ENCODE measurements around the gene CHCHD6.

Gene CHCHD6

DNA sequence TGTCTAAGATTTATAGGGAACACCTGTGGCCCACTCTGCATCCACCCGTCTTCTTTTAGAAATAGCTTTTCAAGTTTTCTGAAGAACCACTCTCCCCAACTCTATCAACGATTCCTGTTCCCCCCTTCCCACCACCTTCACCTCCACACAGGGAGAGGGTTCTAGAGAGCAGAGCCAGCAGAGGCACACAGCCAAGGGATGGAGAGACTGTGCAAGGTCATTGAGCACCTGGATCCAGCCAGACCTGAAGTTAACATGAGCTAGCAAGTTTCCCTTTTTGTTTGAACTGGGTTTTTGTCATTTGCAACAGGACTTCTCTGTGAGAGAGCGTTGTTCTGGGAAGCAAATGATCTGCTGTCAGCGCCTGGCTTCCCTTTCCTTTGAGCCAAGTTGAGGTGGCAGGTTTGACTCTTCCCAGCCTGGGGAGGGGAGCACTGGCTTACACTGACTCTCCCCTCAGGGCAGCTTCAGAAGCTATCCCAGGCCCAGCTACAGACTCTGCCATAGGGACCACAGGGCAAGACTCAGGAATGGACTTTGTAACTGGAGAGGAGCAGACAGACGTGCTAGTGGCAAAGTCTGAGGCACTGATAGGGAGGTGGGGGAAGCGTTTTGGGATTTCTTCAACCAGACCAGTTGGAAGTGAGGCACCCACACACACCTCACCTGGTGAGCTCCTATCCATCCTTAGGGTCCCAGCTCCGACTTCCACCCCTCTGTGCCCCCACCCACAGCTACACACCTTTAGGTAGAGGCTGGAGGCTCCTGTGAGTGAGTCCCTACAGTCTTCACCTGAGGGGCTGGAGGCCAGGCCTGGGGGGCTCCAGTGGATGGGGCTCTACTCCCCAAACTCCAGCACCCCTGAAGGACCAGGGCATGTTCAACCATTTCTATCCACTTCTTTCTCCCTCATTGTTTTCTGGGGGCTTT is 259.5 kb downstream of the CHCHD6 start:
- 80 to 85% methylated on average over 5 of the region's 7 CpGs for WGBS, 2 experiments (ENCODE audit: insufficient coverage in 2 of 2)
- Histone ChIP-seq H3K36me3 (ENCODE audit: control insufficient read depth, insufficient read depth, low read length) (no peaks in the 10 kb centered on the region), H3K27ac (ENCODE audit: low read depth, low read length, severe bottlenecking) (no peak overlapping the region), H3K4me1 (ENCODE audit: control insufficient read depth, insufficient read depth, low read length, poor library complexity, severe bottlenecking) (peaks cover 6% of the 10 kb centered on the region), H3K9me3 (ENCODE audit: control insufficient read depth, low read length) (no peaks in the 10 kb centered on the region), H3K4me3 (ENCODE audit: extremely low read depth, insufficient read depth, low read length, poor library complexity, severe bottlenecking) (no peak overlapping the region)

GRCh38 chr3:126964261-126964660 is 260.2 kb downstream of the CHCHD6 start:
- Histone ChIP-seq H3K4me1 (ENCODE audit: control insufficient read depth, insufficient read depth, low read length, poor library complexity, severe bottlenecking) (peaks cover 6% of the 10 kb centered on the region), H3K9me3 (ENCODE audit: control insufficient read depth, low read length) (no peaks in the 10 kb centered on the region), H3K4me3 (ENCODE audit: extremely low read depth, insufficient read depth, low read length, poor library complexity, severe bottlenecking) (no peak overlapping the region), H3K36me3 (ENCODE audit: control insufficient read depth, insufficient read depth, low read length) (no peaks in the 10 kb centered on the region), H3K27ac (ENCODE audit: low read depth, low read length, severe bottlenecking) (no peak overlapping the region)
- 93 to 94% methylated on average over 7 of the region's 7 CpGs for WGBS, 2 experiments (ENCODE audit: insufficient coverage in 2 of 2)

DNA sequence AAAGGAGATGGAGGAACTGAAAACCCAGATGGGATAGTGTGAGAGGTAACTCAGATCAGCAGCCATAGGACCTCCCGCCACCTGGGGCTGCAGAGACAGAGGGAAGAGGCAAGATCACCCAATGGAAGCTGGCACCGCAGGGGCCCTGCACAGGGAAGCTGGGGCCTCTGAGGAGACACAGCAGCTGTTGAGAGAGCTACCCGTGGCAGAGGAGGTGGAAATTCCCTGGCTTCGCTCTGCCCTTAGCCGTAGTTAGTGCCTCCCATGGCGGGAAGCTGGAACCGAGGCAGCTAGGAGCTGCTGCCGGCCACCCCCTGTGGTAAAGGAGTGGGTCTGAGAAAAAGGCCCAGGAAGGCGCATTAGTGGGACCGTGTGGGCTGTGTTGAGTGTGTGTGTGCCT is 260.9 kb downstream of the CHCHD6 start:
- 94 to 95% methylated on average over 8 of the region's 10 CpGs for WGBS, 2 experiments (ENCODE audit: insufficient coverage in 2 of 2)
- peaks cover 9% of the 10 kb centered on the region for H3K4me1 ChIP-seq (ENCODE audit: control insufficient read depth, insufficient read depth, low read length, poor library complexity, severe bottlenecking)
- H3K9me3 ChIP-seq (ENCODE audit: control insufficient read depth, low read length) = no peaks in the 10 kb centered on the region
- no peak overlapping the region for H3K27ac ChIP-seq (ENCODE audit: low read depth, low read length, severe bottlenecking)
- H3K36me3 ChIP-seq (ENCODE audit: control insufficient read depth, insufficient read depth, low read length) = no peaks in the 10 kb centered on the region
- H3K4me3 ChIP-seq (ENCODE audit: extremely low read depth, insufficient read depth, low read length, poor library complexity, severe bottlenecking) = no peak overlapping the region

DNA sequence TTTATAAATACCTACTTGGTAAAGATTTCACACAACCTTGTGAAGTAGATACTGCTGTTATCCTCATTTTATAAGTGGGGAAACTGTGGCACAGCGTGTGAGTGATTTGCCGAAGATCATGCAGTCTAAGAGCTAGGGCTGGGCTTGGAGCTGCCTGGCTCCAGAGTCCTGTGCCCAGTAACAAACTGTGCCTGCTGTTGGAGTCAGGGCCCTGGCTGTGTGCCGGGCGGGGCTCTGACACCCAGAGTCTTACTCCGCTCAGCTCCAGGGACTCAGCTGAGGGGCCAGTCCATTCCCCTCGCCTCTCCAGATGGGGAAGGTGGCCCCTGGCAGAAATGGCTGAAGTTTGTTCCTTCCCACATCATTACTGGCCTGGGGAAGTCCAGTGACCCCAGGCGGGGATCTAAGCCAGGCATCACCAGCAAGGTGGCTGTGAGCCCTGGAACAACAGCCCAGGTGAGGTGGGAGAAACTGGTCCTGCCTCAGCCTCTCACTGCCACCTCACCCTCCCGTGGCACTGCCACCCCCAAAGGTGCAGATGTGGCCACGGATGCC is 261.6 kb downstream of the CHCHD6 start:
- 85 to 92% methylated on average over 5 to 7 of the region's 9 CpGs for WGBS, 2 experiments (ENCODE audit: insufficient coverage in 2 of 2)
- no peak overlapping the region for H3K27ac ChIP-seq (ENCODE audit: low read depth, low read length, severe bottlenecking)
- H3K9me3 ChIP-seq (ENCODE audit: control insufficient read depth, low read length) = no peaks in the 10 kb centered on the region
- H3K4me3 ChIP-seq (ENCODE audit: extremely low read depth, insufficient read depth, low read length, poor library complexity, severe bottlenecking) = no peak overlapping the region
- H3K4me1 ChIP-seq (ENCODE audit: control insufficient read depth, insufficient read depth, low read length, poor library complexity, severe bottlenecking) = peaks cover 11% of the 10 kb centered on the region
- H3K36me3 ChIP-seq (ENCODE audit: control insufficient read depth, insufficient read depth, low read length) = no peaks in the 10 kb centered on the region

- Histone ChIP-seq H3K4me3 (ENCODE audit: extremely low read depth, insufficient read depth, low read length, poor library complexity, severe bottlenecking) (no peak overlapping the region), H3K36me3 (ENCODE audit: control insufficient read depth, insufficient read depth, low read length) (no peaks in the 10 kb centered on the region), H3K9me3 (ENCODE audit: control insufficient read depth, low read length) (no peaks in the 10 kb centered on the region), H3K27ac (ENCODE audit: low read depth, low read length, severe bottlenecking) (no peak overlapping the region), H3K4me1 (ENCODE audit: control insufficient read depth, insufficient read depth, low read length, poor library complexity, severe bottlenecking) (peaks cover 18% of the 10 kb centered on the region)
- 82 to 84% methylated on average over 9 to 10 of the region's 10 CpGs for WGBS, 2 experiments (ENCODE audit: insufficient coverage in 2 of 2)
These were observed 263.3 kb downstream of the CHCHD6 start for GRCh38 chr3:126967386-126967785.

GRCh38 chr3:126968391-126969390 is 264.7 kb downstream of the CHCHD6 start:
- peaks cover 18% of the 10 kb centered on the region for H3K4me1 ChIP-seq (ENCODE audit: control insufficient read depth, insufficient read depth, low read length, poor library complexity, severe bottlenecking)
- no peaks in the 10 kb centered on the region for H3K9me3 ChIP-seq (ENCODE audit: control insufficient read depth, low read length)
- 77 to 80% methylated on average over 14 to 16 of the region's 20 CpGs for WGBS, 2 experiments (ENCODE audit: insufficient coverage in 2 of 2)
- no peak overlapping the region for H3K27ac ChIP-seq (ENCODE audit: low read depth, low read length, severe bottlenecking)
- H3K36me3 ChIP-seq (ENCODE audit: control insufficient read depth, insufficient read depth, low read length) = no peaks in the 10 kb centered on the region
- no peak overlapping the region for H3K4me3 ChIP-seq (ENCODE audit: extremely low read depth, insufficient read depth, low read length, poor library complexity, severe bottlenecking)

DNA sequence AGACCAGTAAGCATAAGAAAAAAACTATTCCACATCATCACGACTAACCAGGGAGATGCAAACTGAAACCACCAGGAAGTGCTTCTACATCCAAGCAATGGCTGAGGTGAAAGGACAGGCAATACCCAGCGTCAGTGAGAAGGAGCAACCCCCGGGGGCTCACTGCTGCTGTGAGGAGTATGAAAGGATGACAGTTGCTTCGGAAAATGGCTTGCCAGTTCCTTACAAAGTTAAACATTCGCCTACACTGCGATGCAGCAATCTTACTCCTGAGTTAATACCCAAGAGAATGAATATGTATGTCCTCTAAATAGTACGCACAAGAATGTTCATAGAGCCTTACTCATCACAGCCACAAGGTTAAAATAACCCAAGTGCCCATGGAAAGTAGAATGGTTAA is 265.5 kb downstream of the CHCHD6 start:
- 47 to 52% methylated on average over 2 to 3 of the region's 7 CpGs for WGBS, 2 experiments (ENCODE audit: insufficient coverage in 2 of 2)
- Histone ChIP-seq H3K4me3 (ENCODE audit: extremely low read depth, insufficient read depth, low read length, poor library complexity, severe bottlenecking) (no peak overlapping the region), H3K9me3 (ENCODE audit: control insufficient read depth, low read length) (peaks cover 7% of the 10 kb centered on the region), H3K4me1 (ENCODE audit: control insufficient read depth, insufficient read depth, low read length, poor library complexity, severe bottlenecking) (peaks cover 18% of the 10 kb centered on the region), H3K36me3 (ENCODE audit: control insufficient read depth, insufficient read depth, low read length) (no peaks in the 10 kb centered on the region), H3K27ac (ENCODE audit: low read depth, low read length, severe bottlenecking) (no peak overlapping the region)

- H3K9me3 ChIP-seq (ENCODE audit: control insufficient read depth, low read length) = peaks cover 12% of the 10 kb centered on the region
- H3K4me3 ChIP-seq (ENCODE audit: extremely low read depth, insufficient read depth, low read length, poor library complexity, severe bottlenecking) = no peak overlapping the region
- WGBS, 2 experiments (ENCODE audit: insufficient coverage in 2 of 2) = 83 to 93% methylated on average over 4 of the region's 5 CpGs
- no peaks in the 10 kb centered on the region for H3K36me3 ChIP-seq (ENCODE audit: control insufficient read depth, insufficient read depth, low read length)
- peaks cover 18% of the 10 kb centered on the region for H3K4me1 ChIP-seq (ENCODE audit: control insufficient read depth, insufficient read depth, low read length, poor library complexity, severe bottlenecking)
- H3K27ac ChIP-seq (ENCODE audit: low read depth, low read length, severe bottlenecking) = no peak overlapping the region
These were observed 266.1 kb downstream of the CHCHD6 start for GRCh38 chr3:126970101-126970500.

GRCh38 chr3:126970921-126971320 is 266.9 kb downstream of the CHCHD6 start:
- Histone ChIP-seq H3K9me3 (ENCODE audit: control insufficient read depth, low read length) (peaks cover 17% of the 10 kb centered on the region), H3K36me3 (ENCODE audit: control insufficient read depth, insufficient read depth, low read length) (no peaks in the 10 kb centered on the region), H3K27ac (ENCODE audit: low read depth, low read length, severe bottlenecking) (no peak overlapping the region), H3K4me3 (ENCODE audit: extremely low read depth, insufficient read depth, low read length, poor library complexity, severe bottlenecking) (no peak overlapping the region), H3K4me1 (ENCODE audit: control insufficient read depth, insufficient read depth, low read length, poor library complexity, severe bottlenecking) (peaks cover 18% of the 10 kb centered on the region)
- WGBS, 2 experiments (ENCODE audit: insufficient coverage in 2 of 2) = 100% methylated on average over 1 of the region's 5 CpGs; no CpG with 5 or more reads in 1 of the 2 experiments

DNA sequence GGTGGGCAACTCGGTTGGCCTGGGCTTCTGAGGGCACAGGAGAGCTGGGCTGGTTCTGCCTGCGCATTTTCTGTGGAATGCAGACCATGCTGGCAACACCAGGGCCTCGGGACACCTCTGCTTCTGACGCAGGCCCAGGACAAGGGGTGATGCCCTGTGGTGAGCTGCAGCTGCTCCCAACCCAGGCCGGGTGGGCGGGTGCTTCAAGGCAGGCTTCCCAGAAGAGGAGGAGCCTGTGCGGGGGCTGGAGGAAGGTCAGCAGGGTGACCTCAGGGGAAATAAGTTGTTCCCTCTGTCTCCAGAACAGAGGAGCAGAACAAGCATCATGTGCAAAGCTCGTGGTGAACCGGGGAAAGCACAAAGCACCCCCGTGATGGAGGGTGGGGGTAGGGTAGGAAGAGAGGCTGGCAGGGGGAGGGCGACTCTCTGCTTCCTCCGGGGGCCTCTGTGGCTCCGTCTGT is 267.9 kb downstream of the CHCHD6 start:
- no peaks in the 10 kb centered on the region for H3K36me3 ChIP-seq (ENCODE audit: control insufficient read depth, insufficient read depth, low read length)
- WGBS, 2 experiments (ENCODE audit: insufficient coverage in 2 of 2) = 51 to 62% methylated on average over 10 to 12 of the region's 13 CpGs
- no peak overlapping the region for H3K4me3 ChIP-seq (ENCODE audit: extremely low read depth, insufficient read depth, low read length, poor library complexity, severe bottlenecking)
- peak overlapping the region; percentile 5 for H3K27ac ChIP-seq (ENCODE audit: low read depth, low read length, severe bottlenecking)
- H3K9me3 ChIP-seq (ENCODE audit: control insufficient read depth, low read length) = peaks cover 17% of the 10 kb centered on the region
- H3K4me1 ChIP-seq (ENCODE audit: control insufficient read depth, insufficient read depth, low read length, poor library complexity, severe bottlenecking) = peaks cover 18% of the 10 kb centered on the region
